GM19397 (cell line): ENCODE results near the gene TSPAN13.
"Not testable (repeated sequence)": the region's sequence is repeated elsewhere in the genome, so short reads cannot be mapped to it uniquely, and the experiment has no call there.

Experiments used
- ATAC-seq: cut with Tn5 transposase; IDR thresholded peaks from one replicate; pipeline ENCODE4 v1.9.1; 2021; ENCODE audit warnings: mild to moderate bottlenecking, moderate library complexity; ENCODE audit not compliant: unreplicated experiment

TSPAN13 gene

DNA sequence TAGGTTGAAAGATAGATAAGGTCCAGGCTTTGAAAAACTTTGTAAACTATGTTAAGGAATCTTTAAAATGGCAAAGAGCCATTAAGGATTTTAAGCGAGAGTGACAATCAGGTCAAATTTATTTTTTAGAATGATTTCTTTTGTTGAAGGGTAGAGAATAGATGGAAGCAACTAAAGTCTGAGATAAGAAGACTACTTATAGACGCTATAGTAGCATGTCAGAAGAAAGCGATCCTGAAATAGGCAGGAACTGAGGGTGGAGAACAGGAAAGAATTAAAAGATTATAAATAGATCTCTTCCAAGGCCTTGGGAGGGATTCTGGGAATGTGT, 13.0 kb upstream of the TSPAN13 start:
- no peak for ATAC-seq

DNA sequence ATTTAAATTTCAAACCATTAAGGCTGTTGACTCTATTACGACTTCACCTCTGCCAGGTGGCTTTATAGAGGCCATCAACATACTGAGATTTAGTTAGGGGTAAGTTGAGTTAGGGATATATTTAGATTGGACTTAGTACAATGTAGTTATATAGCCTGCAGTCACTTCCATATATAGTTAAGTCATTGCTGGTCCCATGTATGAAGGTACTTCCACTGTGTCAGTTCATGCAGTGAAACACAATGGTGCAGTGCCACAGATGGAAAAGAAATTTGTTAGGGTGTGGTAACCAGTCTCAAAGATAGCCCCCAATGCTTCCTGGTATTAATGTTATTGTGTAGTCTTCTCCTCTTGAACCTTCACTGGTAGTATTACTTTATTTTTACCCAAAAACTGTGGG, 12.6 kb upstream of the TSPAN13 start:
- ATAC-seq = no peak

DNA sequence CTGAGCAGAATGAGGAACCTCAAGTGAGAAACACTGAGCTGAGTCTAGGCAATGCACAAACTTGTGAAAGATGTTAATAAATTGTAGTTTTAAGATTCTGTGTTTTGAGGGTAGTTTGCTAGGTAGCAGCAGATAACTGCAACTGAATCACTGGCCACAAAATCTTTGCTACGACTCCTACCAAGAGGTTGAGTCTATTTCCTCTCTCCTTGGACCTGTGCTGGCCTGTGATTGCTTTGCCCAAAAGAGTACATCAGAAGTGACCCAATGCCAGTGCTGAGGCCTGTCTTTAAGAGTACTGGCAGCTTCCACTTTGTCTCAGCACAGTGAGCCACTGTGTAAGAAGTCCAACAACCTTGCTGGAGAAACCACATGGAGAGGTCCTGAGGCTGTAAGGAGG, 11.9 kb upstream of the TSPAN13 start:
- ATAC-seq = no peak

DNA sequence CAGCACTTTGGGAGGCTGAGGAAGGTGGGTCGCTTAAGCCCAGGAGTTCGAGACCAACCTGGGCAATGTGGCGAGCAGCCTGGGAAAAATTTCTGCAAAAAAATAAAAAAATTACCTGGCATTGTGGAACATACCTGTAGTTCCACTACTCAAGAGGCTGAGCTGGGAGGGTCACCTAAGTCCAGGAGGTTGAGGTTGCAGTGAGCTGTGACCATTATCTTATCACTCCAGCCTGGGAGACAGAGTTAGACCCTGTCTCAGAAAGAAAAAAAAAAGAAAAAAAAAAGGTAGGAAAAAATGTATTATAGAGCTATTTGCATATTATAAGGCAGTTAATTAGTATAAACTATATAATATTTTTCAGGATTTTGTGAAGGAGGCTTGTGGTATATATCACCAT, 11.0 kb upstream of the TSPAN13 start:
- no peak for ATAC-seq

DNA sequence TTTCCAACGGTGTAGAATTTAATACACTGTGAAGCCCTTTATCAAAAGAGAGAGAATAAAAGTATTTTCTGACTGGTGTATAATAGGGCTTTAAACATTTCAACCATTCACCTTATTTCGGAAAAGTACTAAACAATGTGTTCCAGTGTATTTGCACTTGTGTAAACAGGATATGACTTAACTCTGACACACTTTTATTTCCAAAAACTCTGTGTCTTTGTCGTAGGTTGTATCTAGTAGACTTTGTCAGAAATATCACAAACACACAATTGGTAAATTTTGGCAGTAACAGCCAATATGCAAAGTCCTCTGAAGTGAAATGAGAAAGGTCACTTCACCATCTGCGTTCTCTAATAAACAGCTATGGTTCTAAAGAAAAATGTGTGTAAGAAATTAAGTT, 10.3 kb upstream of the TSPAN13 start:
- no peak for ATAC-seq

DNA sequence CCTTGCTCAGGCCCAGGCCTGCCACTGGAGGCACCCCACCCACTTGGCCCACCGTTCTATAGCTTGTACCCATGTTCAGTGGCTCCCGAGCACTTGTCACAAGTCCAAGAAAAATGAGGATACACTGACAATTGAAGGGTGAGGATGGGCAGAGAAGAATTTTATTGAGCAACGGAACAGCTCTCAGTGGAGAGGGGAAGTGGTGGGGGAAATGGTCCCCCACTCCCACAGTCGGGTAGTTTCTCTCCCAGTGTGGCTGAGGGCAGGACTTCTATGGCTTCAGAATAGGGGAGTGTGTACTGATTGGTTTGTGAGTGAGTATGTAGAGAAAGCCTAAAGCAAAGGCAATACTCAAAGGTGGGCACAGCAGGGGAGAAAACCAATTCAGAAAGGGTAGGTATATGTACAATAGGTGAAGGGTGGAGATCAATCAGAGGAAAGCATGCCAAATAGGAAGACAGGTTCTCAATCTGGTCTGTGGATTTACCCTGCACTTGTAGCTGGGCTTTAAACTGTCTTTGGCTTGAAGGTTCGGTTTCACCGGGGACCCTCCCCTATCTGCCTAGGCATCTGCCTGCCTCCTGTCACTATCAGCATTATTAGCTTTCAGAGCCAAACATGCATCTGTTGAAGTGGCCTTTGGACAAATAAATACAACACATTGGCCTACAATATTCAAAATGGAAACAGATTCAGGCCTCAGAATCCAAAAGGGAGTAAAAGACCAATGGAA, 8.9 kb upstream of the TSPAN13 start:
- no peak for ATAC-seq

DNA sequence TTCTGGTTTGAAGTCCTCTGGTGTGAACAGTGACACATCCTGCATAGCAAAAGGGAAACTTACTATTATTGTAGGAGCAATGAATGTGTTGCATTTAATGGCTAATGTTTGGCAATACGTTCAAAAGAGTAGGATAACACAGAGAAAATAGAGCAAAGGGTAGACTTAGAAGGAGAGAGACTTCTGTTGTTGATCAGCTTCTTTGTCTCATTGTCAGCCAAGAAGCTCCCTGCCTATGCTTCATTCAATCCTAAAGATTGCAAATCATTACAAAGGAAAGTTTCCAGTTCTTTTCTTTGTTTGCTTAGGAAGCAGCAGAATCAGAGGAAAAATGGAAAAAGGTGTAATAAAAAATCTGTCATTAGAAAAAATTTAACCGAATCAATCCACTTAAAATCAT, 7.9 kb upstream of the TSPAN13 start:
- no peak for ATAC-seq

DNA sequence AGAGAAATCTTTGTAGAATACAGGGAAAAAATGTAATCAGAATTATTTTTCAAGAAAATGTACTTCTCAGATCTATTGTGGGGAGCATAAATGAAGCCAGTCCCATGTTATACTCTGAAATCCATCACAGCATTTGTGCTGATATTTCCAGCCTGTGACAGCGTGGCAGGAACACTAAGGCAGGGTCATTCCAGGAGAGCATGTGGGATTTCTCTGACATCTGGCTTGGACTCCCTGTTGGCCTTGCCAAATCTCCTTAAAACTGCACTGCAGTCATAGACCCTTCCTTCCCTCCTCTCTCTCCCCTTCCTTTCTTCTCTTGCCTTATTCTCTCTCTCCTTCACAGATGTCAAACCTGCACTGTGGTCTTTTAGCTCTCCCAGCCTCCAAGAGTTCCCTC, 6.5 kb upstream of the TSPAN13 start:
- ATAC-seq = no peak

DNA sequence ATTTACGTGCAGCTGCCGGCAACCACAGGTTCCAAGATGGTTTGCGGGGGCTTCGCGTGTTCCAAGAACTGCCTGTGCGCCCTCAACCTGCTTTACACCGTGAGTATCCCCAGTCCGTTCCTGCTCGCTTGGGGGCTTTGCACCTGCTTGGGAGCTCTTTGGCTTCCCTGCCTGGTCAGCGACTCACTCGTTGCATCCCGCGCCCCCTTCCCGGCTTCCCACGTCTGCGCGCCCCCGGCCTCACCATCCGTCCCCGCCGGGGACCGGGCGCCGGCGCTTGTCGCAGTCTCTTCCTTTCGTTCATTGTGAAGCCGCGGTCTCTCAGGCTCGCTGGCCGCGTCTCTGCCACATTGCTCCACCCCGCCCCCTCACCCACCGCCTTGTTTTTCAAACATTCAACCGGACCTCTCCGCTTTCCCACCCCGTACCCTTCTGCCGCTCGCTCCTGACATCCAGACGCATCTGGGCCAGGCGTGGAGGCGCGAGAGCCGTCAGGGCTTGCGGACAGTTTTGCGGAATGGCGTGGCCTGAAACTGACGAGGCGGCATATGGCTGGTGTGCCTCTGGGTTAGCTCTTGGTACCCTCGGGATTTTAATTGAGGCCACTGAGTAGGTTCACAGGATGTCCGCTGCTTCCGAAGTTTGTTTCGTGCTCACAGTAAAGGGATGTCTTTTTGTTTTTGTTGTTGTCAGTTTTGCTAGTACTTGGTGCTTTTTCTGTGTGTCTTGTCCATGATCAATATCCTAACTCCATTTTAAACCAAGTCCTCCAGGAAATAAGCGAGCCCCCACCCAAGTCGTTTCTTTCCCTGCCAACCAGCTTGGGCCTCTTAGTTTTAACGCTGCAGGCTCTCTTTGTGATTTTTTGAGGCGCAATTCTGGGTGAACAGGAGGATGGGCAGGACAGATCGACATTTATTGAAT, 639 bp downstream of the TSPAN13 start:
- ATAC-seq = peak; percentile 10

DNA sequence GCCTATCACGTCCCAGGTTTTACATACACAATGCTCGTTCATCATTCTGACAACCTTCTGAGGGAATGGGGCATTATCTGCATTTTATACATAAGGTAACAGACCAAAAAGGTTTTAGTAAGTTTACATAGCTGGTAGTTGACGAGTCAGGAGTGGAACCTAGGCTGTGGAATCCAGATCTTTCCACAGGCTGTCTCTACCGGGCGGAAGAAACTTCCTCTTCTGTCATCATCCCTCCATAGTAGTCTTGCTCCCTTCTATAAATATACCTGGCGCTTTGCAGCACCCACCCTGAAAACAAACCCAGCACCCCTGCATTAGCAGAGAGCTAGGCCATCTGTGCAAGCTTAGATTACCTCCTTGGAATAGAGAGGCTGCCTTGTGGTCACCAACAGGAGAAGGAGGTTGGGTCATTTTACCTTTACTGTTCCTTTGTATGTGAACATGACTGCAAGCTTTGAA, 1.3 kb downstream of the TSPAN13 start:
- ATAC-seq = no peak

DNA sequence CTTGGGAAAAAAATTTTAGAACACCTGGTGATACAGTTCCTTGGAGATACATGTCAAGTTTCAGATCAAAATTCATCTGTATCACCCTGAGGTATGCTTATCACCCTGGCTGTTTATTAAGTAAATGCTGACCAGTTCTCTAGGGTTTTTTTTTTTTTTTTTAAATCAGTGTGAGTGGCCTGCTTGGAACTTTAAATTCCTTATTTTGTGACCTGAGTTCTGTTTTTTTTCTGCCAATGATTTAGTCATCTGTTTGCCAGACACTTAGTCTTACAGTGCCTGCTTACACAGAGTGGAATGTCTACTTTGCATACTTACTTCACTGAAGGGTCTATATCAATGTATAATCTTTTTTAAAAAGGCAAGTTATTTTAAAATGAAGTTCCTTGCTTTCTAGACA, 1.8 kb downstream of the TSPAN13 start:
- ATAC-seq = no peak

DNA sequence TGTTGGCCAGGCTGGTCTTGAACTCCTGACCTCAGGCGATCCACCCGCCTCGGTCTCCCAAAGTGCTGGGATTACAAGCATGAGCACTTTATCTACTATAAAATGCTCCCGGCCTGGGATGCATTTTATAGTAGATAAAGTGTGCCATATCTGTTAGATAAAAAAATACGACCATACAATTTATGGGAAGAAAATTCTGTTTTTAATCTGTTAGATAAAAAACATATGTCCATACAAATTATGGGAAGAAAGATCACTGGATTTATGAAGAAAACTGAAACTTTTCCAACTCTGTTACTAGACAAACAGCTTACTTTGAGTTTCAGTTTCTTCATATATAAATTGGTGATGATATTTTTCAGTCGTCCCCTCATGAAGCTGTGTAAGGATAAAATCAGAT, 4.5 kb downstream of the TSPAN13 start:
- no peak for ATAC-seq

DNA sequence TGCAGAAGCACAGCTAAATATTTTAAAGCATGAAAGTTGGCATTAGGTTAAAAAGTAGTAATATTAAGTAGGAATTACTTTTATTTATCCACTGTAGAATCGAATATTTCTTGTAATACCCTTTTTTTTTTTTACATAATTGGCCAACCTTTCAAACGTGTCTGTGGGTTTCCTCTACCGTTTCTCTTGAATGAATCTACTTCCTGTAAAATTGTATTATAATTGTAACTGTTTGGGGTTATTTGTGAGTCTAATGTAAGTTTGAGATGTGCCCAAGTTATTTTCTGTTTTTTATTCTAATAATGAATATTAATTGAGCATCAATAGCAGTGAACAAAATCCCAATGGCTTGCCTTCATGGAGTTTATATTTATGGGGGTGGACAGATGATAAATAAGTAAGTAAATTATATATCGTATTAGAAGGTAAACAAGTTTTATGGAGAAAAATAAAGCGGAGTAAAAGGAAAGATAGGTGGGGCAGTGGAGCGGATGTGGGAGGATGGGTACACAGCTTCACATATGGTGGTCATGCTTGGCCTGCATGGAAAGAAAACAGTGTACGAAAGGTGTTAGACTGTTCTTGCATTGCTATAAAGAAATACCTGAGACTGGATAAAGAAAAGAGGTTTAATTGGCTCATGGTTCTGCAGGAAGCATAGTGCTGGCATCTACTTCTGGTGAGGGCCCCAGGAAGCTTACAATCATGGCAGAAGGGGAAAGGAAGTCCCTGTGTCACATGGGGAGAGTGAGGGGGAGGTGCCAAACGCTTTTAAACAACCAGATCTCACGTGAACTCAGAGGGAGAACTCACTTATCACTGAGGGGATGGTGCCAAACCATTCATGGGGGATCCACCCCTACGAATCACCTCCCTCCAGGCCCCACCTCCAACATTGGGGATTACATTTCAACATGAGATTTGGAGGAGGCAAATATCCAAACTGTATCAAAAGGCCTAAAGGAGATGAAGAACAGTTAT, 5.4 kb downstream of the TSPAN13 start:
- no peak for ATAC-seq

DNA sequence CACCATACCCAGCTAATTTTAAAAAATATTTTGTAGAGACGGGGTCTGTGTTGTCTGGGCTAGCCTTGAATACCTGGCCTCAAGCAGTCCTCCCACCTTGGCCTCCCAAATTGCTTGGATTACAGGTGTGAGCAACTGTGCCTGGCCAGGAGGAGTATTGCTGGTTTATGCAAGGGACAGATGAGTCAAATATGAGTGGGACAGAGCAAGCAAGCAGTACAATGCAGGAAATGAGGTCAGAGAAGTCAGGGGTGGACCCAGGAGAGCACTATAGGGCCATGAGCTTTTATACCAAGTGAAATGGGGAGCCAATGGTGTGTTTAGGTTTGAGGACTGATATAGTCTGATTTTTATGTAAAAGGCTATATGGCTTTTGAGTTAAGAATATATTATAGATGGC, 6.3 kb downstream of the TSPAN13 start:
- no peak for ATAC-seq

DNA sequence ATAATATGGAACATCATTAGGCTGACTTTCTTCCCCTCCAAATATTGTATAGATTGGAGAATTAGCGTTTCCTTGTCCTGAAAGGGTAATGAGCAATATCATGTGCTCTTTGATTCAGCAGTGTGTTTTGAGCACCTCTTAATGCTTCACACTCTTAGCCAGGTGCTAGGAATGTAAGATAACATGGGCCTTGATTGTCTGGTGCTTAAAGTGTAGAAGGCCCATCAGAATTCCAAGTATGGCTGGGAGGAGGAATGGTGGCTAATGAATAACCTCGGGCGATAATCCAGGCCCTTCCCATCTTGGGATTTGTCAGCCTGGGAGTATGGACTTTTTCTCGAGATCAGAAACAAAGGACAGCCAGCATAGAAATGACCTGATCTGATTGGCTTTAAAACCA, 8.6 kb downstream of the TSPAN13 start:
- no peak for ATAC-seq

DNA sequence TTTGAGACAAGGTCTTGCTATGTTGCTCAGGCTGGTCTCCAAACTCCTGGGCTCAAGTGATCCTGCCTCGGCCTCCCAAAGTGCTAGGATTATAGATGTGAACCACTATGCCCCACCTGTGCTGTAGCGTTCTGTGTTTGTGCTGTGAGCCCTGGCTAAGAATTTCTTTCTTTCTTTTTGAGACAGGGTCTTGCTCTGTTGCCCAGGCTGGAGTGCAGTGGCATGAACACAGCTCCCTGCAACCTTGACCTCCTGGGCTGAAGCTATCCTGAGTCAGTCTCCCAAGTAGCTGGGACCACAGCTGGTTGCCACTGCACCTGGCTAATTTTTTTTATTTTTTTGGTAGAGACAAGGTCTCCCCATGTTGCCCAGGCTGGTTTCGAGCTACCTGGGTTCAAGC, 11.4 kb downstream of the TSPAN13 start:
- no peak for ATAC-seq

DNA sequence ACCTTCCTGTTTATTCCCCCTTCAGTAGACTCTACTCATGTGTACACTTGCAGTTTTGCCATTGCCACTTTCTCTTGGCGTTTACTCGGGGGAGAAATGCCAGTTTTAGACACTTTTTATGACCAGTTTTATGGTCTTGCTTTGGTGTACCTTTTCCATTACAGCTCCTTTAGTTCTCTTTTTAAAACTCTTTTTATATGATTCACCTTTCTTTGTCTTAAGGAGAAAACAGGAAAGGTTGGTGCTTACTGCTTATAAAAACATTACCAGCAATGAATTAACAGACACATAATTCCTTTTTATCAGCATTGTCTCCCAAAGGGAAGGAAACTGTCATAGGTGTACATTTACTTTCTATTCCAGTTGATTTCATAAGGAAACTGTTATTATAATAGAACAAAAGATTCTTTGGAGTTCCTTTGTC, 11.9 kb downstream of the TSPAN13 start:
- no peak for ATAC-seq

DNA sequence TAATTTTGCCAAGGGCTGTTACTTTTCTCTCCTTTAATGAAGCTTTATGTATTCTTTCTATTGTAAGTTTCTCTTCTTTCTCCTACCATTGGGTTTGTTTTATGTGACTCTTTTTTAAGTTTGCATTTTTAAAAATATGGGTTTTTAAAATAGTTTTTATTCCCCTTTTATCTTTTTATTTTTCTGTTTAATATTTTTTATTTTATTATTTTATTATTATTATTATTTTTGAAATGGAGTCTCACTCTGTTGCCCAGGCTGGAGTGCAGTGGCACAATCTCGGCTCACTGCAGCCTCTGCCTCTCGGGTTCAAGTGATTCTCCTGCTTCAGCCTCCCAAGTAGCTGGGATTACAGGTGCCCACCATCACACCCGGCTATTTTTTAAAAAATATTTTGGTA, 16.4 kb downstream of the TSPAN13 start:
- not testable (repeated sequence) for ATAC-seq

DNA sequence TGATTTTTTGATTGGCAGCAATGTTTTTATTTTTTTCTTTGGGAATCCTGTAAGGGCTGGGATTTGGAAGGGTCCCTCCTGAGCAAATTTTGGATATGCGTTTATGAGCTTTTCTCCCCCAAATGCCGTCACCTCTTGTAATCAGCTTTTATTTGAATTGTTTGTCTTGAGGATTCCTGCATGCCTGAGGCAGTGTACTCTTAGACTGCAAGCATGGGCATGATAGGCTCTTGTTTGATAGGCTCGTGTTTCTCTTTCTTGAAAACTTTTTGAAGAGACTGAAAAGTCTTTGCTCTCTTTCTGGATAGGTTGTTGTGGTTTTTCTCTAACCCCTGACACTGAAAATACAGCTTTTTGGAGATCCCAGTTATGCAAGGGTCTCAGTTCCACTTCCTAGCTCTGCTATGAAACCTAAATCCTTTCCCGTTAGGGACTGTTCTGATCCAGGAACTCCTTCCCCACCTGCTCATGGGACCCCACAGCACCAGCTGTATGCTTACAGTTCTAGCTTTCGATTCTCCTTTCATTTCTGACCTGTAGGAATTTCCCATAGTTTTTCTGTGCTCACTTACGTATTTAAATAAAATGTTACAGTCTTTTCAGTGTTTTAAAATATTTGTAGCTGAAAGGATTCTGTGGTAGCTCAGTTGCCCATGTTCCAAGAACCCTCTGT, 17.2 kb downstream of the TSPAN13 start:
- no peak for ATAC-seq

DNA sequence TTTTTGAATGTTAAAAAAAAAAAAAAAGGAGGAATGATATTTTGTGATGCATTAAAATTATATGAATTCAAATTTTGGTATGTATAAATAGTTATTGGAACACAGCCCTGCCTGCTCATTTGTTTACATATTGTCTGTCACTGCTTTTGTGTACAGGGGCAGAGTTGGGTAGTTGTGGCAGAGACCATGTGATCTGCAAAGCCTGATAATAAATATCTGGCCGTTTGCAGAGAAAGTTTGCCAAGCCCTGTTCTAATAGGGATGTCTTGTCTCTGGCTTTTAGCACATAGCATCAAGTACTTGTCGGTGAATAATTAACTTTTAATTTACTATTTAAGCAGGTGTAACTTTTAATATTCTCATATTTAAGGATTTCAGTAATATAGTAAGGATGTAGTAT, 19.8 kb downstream of the TSPAN13 start:
- ATAC-seq = no peak

DNA sequence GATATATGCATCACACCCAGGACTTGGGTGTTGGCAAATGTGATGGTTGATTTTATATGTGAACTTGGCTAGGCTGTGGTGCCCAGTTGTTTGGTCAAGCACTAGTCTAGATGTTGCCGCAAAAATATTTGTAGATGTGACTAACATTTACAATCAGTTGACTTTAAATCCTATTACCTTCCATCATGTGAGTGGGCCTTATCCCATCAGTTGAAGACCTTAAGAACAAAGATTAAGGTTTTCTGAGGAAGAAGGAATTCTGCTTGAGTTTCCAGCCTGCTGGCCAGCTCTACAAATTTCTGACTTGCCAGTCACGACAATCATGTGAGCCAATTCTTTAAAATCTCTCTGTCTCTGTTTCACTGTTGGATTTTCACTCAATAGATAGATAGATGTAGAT, 20.3 kb downstream of the TSPAN13 start:
- ATAC-seq = no peak
